Dedifferentiated amniotic fluid mesenchymal stem cell (primary cell): ENCODE data around the gene GNS.
"Not testable (repeated sequence)": the region's sequence is repeated elsewhere in the genome, so short reads cannot be mapped to it uniquely, and the experiment has no call there.

Experiments used
- DNase-seq: peaks from one replicate; pipeline ENCODE4 v3.0.0-alpha.2; 2016; ENCODE audit errors: extremely low spot score

GNS gene

DNA sequence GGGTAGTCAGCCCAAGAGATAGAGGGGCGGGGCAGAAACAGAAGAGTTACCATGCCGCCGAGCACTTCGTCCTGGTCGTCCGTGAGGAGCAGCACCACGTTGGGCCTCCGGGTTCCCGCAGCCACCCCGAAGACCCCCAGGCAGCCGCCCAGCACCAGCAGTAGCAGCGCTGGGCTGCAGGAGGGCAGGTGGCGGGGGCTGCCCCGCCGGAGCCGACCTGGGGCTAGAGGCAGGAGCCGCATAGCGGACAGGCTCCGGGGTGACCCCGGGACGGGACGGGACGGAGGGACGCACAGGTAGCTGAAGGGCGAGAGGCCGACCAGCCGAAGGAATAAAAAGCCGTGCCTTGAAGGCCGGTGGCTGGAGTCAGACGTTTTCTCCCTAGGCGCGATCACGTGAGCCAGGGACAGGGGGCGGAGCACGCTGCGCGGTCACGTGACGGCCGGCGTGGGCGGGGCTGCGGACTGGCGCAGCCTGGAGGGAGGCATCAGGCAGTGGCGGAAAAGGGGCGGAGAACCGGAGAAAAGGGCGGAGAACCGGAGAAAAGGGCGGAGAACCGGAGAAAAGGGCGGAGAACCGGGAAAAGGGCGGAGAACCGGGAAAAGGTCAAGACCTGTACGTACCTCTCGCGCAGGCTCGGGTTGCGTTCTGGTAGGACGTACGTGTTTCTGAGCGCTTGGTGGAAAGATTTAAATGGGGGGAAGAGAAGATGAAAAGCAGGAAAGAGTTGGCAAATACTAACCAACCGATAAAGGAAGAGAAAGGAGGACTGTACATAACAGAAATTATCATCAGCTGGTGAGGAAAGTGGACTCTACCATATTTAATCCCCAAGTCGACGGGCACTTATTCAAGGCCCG is at the start of gene GNS:
Gene GNS, minus strand, starts transcription at position 372 of the 860 bp plus-strand sequence. Its CDS starts 130 bp downstream, at position 242.
- peak; percentile 92 for DNase-seq

DNA sequence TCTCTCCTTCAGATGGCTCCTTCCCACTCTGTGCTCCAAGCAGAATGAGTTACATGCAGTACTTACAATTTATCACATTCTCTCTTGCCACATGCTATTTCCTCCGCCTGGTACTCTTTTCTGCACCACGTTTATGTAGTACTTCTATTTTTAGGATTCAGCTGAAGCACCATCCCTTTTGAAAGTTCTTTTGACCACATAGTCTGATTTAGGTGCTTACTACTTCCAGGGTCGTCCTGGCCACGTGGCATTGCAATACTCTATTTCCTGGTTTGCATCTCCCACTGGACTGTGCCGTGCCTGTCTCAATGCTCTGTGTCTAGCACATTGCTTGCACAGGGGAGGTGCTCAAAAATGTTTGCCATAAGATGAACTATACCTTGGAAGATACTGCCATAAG is 48.9 kb upstream of the GNS start:
- no peak for DNase-seq

DNA sequence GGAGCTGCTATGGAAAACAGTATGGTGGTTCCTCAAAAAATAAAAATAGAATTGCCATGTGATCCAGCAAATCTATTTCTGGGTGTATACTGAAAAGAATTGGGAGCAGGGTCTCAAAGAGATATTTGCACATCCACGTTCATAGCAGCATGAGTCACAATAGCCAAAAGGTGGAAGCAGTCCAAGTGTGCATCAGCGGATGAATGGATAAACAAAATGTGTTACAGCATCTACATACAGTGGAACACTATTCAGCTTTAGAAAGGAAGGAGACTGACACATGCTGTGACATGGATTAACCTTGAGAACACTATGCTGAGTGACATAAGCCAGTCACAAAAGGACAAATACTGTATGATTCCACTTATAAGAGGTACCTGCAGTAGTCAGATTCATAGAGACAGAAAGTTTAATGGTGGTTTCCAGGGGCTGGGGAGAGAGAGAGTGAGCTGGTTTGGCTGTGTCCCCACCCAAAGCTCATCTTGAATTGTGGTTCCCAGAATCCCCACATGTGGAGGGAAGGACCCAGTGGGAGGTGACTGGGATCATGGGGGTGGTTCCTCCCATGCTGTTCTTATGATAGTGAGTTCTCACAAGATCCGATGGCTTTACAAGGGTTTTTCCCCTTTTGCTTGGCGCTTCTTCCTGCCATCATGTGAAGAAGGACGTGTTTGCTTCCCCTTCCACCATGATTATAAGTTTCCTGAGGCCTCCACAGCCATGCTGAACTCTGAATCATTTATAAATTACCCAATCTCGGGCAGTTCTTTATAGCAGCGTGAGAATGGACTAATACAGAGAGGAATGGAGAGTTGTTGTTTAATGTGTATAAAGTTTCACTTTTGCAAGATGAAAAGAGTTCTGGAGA is 47.6 kb upstream of the GNS start:
- DNase-seq: no peak

DNA sequence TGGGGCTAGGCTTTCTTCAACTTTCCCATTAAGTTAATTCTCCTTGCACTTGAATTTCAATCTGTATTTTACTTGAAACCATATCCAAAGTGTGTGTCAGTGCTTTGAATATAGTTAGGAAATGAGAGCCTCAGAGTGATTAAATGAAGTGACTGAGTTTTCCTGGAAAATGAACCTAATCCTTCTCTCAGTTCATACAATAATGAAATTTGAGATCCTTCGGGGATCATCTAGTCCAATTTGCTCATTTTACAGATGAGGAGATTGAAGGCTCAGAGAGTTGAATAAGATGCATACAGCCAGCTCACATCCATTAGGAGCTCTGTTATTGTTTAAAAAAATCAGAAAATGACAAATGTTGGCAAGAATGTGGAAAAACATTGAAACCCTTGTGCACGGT is 47.0 kb upstream of the GNS start:
- DNase-seq: no peak

DNA sequence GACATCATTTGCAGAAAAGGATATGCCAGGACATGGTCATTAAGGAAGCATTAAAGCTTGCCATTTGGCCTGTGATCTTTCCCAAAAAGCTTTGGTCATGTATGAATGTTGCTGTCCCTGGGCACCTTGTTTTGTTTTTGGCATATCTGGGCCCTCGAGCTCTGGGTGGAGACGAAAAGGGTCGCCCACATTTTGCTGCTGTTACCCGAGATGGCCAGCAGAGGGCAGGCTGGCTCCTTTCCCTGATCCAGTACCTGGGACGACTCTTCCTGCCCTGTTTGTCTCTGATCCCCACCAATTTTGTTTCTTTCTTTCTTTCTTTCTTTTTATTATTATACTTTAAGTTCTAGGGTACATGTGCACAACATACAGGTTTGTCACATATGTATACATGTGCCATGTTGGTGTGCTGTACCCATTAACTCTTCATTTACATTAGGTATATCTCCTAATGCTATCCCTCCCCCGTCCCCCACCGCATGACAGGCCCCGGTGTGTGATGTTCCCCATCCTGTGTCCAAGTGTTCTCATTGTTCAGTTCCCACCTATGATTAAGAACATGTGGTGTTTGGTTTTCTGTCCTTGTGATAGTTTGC is 43.1 kb upstream of the GNS start:
- not testable (repeated sequence) for DNase-seq

DNA sequence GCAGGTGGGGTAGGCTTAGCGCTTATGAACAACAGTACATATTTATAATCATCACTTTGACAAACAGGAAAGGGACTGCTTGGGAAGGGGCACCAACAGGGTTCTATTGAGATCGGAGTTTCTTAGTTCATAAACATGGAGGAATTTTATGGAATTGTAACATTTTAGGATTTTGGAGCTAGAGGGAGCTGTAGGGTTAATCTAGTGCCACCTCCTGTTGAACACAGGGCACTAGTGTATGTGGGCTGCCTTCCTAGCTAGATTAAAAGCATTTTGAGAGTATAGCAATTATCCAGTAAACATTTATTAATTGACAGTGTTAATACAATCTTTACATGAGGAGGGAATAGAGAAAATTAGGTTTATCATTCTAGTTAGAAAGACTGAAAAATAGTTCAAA is 42.2 kb upstream of the GNS start:
- no peak for DNase-seq

DNA sequence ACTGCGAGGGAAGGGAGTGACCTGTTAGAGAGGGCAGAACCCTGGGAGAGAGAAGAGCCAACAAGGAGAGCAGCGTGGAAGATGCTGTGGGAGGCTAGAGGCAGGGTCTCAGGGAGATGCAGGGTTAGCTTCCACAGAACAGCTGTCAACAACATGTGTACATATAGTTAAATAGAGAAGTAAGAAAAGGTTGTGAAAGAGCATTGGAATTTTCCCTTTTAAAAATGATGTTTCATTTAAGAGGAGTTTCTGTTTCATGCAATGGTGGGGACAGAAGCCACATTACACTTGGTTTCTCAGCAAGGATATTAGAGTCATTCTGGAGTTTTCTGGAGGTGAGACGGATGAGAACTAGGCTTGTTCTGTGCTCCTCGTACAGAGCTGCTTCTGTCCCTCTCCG is 41.4 kb upstream of the GNS start:
- DNase-seq: no peak

DNA sequence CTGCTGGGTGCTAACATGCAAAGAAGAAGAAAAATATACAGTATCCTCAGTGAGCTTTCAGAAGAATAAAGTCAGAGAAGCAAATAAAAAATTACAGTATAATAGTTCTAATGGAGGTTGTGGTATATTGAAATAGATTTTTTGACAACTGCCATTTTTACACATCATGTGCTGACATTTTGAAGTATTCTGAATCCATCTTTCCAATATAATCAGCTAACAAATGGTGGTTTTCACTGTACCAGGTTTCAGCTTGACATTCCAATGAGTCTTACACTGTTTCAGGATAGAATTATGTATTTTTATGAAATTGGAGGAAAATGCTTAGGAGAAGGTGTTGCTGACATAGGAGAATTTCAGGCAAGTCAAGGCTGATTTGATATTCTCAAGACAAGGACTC is 39.0 kb upstream of the GNS start:
- DNase-seq: no peak

DNA sequence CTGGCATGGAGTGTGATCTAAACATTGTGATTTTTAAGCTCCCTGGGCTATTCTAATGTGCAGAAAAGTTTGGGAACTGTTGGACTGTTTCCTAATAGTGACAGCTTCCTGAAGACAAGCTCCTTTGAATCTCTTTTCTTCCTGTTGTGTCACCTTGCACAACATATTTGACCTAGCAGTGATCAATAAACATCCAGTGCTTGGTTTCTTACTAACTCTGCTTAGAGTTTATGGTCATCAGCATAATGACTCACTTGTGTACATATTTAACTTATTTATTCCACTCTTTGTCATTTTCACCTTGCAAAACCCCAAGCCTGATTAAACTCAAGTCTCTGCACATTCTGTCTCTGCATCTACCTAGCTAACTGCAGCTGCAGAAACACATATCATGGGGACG is 38.0 kb upstream of the GNS start:
- no peak for DNase-seq

DNA sequence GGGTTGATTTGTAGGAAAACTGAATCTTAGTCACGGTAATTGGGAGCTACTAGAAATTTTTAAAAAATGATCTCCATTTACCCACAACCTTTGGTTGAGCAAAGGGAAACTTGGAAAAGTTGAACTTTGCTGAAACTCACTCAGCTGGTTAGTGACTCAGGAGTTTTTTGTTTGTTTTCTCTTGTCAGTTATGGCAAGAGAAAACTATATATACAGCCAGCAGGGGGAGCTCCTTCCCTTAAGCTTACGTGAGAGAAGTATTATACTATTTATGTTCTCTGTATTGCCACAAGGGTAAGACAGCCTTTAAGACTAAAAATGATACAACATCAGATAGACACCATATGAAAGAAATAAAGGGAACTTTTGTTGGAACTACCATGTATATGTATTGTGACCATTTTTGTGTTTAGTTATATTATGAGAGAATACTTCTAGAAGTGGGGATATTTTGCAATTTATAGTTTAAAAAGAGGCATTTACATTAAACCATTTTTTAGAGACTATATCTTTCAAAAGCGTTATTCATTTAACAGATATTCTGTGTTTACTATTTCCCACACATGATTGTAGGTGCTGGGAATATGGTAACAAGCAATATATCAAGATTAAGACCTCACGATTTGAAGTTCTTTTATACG is 37.1 kb upstream of the GNS start:
- peak; percentile 96 for DNase-seq

DNA sequence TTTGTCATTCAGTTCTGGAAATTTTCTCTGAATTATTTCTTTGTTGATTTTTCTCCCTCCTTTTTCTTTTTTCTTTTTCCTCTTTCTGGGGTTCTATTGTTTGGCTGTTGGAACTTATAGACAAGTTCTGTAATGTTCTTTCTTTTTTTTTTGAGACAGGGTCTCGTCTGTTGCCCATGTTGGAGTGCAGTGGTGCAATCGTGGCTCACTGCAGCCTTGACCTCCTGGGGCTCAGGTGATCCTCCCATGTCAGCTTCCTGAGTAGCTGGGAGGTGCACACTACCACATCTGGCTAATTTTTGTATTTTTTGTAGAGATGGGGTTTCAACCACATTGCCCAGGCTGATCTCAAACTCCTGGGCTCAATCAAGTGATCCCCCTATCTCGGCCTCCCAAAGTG is 35.1 kb upstream of the GNS start:
- DNase-seq: no peak

DNA sequence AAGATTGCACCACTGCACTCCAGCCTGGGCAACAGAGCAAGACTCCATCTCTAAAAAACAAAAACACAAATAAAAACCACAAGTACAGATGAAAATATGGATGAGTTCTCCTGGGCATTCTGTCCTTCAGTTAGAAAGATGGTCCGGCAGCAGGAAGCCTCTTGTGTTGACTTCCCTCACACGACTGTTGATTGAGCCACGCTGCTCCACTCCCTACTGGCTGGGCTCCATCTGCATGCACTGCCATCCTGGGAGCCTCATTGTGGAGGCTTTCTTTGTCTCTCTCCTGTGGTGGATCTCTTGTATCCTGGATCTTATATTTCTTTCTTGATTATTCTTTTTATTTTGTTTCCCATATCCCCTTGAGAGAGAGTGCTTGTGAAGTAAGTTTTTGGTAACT is 34.4 kb upstream of the GNS start:
- no peak for DNase-seq

DNA sequence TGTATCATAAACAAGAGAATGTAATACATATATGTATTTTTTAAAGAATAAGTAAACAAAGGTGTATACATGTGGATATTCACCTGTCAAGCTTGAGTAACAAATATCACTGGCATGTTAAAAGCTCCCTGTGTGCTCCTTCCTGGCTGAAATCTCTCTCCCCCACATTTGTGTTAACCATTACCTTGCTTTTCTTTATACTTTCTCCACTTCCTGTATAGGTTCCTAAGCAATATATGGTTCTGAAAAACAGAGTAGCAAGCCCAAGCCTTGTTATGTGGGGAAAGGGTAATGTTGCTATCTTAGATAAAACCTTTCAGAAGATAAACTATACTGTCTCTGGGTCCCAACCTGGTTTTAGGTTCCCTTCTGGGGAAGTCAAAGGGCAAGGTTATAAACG is 32.9 kb upstream of the GNS start:
- DNase-seq: no peak

DNA sequence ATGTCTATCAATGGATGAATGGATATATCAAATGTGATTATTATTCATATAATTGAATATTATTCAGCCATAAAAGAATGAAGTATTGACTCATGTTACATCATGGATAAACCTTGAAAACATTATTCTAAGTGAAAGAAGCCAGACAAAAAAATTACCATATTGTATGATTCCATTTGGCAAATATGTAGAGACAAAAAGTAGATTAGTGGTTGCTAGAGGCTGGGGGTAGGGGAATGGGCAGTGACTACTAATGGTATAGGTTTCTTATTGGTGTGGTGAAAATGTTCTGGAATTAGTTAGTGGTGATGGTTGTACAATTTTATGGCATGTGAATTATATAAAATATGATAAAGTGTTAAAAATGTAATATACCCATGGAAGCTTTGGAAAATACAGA is 31.8 kb upstream of the GNS start:
- peak; percentile 17 for DNase-seq

DNA sequence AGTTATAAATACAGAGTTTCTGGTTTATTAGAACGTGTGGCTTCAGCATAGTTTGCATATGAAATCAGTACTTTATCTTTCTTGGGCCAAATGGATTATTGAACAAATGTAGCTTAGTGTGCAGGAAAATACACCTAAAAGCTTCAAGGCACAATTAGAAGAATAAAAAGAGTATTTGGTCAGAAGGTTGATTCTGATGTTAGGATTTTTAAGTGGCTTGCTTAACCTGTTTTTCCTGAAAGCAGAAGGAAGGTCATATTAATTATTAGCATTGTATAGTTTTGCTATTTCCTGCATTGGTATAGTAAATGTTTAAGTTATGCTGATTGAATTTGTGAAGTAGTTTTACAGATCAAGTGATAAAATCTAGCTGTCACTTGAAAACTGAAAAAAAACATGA is 31.0 kb upstream of the GNS start:
- DNase-seq: no peak

DNA sequence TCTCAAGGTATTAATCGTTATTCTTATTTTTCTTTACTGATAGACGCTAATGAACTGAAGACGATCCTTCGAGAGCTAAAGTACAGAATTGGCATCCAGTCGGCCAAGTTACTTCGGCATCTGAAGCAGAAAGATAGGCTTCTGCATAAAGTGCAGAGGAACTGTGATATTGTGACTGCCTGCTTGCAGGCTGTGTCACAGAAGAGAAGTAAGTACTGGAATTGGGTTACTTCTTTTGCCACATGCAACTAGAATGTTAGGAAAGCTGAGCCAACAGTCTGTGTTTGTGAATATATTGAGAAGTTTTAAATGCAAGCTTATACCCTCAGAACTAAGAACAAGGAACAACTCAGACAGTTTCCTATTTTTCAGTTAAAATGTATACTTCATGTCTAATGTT is 26.6 kb upstream of the GNS start:
- no peak for DNase-seq

DNA sequence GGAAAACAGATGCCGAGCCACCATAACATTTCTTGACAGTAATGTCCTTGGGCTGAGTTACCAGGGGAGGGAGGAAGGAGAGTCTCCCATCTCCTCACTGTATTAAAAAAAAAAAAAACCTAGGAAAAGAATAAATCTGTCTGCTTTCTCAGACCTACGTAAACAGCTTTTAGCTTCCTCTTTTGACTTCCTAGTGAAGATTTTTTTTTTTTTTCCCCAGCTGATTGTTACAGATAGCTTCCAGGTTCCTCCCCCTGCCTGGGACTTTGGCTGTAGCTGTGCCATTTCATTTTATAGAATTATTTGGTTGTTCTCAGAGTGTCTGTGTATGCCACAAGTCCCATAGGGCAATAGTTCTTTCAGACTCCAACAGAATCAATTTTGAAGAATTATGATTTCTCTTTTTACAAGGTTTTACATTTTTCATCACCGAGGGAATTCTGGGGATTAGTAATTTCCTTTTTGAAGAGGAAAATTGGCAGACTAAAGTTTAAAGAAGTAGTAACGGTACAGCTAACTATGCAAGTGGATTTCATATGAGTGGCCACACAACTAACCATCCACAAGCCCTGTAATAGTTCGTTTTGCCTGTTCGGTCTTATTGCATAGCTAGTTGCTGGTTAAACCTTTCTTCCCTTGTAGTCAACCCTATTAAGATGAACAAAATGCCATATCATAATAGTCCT is 23.1 kb upstream of the GNS start:
- no peak for DNase-seq

DNA sequence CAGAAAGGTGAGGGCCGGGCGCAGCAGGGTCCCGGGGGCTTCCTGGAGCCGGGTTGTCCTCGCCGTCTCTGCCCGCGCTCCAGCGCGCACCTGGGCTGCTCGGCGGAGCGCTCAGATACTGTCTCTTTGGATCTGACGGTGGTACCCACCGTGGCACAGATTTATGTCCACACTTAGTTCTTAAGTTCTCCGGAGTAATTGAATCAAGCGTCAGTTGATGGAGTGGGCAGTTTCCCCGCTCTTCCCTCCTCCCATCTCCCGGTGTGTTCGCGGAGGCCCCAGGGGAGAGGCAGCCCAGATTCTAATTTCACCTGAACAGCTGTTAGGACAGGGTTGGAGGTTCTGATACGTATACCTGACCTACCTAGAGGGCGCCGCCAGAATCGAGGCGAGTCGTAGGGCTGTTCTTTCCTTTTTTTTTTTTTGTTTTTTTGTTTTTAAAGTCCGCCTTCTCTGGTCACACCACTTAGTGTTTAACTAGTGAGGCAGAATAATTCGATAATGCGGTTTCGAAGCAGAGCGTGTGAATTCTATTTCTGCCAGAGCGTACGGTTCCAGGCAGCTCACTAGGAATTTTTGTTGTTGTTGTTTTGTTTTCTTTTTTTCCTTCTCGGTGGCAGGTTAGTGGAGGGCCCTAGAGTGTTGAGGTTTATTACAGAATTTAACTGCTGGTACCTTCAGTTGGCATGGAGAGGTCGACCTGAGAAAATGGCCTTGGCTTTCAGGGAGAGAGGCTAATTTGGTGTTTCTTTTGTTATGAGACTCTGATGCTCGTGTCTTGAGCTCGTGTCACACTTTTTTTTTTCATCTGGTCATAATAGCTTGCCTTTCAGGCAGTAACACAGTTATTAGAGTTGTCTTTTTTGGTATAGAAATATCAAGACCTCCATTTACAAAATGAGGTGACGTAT is 22.3 kb upstream of the GNS start:
- no peak for DNase-seq

DNA sequence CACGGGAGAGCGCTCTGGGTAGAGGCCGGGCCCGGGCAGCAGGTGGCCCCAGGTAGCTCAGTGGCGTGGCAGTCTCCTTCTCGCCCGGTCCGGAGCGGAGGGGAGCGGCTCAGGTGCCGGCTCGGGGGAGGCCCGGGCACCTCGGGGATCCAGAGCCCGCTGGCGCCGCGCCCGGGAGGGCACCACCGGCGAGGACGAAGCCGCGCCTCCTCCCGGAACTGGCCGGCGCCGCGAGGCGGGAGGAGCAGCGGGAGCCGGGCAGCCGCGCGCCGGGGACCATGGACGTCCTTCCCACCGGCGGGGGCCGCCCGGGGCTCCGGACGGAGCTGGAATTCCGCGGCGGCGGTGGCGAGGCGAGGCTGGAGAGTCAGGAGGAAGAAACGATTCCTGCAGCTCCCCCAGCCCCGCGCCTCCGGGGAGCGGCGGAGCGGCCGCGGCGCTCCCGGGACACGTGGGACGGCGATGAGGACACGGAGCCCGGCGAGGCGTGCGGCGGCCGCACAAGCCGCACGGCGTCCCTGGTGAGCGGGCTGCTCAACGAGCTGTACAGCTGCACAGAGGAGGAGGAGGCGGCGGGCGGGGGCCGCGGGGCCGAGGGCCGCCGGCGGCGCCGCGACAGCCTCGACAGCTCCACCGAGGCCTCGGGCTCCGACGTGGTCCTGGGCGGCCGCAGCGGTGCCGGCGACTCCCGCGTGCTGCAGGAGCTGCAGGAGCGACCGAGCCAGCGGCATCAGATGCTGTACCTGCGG is 21.5 kb upstream of the GNS start:
- DNase-seq: no peak

DNA sequence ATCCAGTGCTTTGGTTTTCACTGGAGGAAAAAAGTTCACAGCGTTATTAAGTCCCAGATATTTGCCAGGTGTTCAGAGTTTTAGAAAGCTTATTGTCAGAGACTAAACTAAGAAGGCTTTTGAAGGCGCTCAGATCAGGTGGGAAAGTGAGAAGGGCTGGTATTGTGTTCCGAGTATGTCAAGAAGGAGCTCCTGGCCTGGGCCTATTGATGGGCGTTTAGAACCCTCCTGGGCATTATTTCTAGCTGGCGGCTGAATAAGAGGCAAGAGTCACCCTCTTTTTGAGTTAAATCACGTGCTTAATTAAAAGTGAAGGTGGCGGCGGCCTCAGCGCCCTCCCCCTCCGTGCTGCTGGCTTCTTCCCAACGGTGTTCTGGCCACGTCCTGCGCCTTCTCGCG is 20.9 kb upstream of the GNS start:
- DNase-seq: no peak
